Astrocyte of the cerebellum (primary cell): ENCODE results near the gene KIRREL3.

Experiments used
- DNase-seq: peaks from one replicate; pipeline ENCODE4 v3.0.0-alpha.2; 2011; ENCODE audit warnings: low read depth
- H3K4me3 ChIP-seq: 2 replicates; pipeline ENCODE4 v1.5.1; 2011; ENCODE audit warnings: mild to moderate bottlenecking, low read depth, low read length, moderate library complexity
- CTCF ChIP-seq: IDR thresholded peaks from 2 replicates; pipeline ENCODE4 v1.5.1; 2012; ENCODE audit warnings: low read length, low read depth, moderate library complexity, mild to moderate bottlenecking; ENCODE audit errors: missing control alignments
- in situ Hi-C: cut with HindIII; loops from 2 replicates; pipeline ENCODE4 v1.10.0; 2017; ENCODE audit warnings: low sequenced_read_pairs

KIRREL3 gene

GRCh38 chr11:126407682-126408288, 592.8 kb downstream of the KIRREL3 start:
- in situ Hi-C loops = no loop called here
- H3K4me3 ChIP-seq = no peak overlapping the region
- no peak for TF ChIP-seq CTCF
- DNase-seq = no peak

GRCh38 chr11:126407101-126407521, 593.5 kb downstream of the KIRREL3 start:
- DNase-seq = no peak
- no peak for TF ChIP-seq CTCF
- no peak overlapping the region for H3K4me3 ChIP-seq
- in situ Hi-C loops = no loop called here

- no peak overlapping the region for H3K4me3 ChIP-seq
- TF ChIP-seq CTCF = no peak
- DNase-seq = no peak
- in situ Hi-C loops = no loop called here
Measured at GRCh38 chr11:126406368-126406767, 594.2 kb downstream of the KIRREL3 start.

- in situ Hi-C loops = no loop called here
- TF ChIP-seq CTCF = no peak
- no peak for DNase-seq
- no peak overlapping the region for H3K4me3 ChIP-seq
Measured at GRCh38 chr11:126405906-126406305, 594.7 kb downstream of the KIRREL3 start.

GRCh38 chr11:126405374-126405773, 595.2 kb downstream of the KIRREL3 start:
- no peak for TF ChIP-seq CTCF
- no peak for DNase-seq
- in situ Hi-C loops = no loop called here
- H3K4me3 ChIP-seq = no peak overlapping the region

GRCh38 chr11:126404367-126404766, 596.2 kb downstream of the KIRREL3 start:
- no peak overlapping the region for H3K4me3 ChIP-seq
- no peak for TF ChIP-seq CTCF
- DNase-seq = no peak
- in situ Hi-C loops = no loop called here
